Memory B cell (primary cell): ENCODE measurements around the gene SCTR.

Experiments
- ATAC-seq: fragments of 150-1000 bp; cut with Tn5 transposase; 2 replicates; pipeline ENCODE4 v1.10.0; 2021; ENCODE audit warnings: low read depth, mild to moderate bottlenecking, moderate library complexity
- DNase-seq, 2 donors: peaks; one replicate each; pipeline ENCODE4 v3.0.0; 2022; ENCODE audit warnings: low spot score in 2 of 2
- H3K27ac Mint-ChIP-seq: one replicate; pipeline ENCODE4 v1.8.0; 2022; ENCODE audit warnings: mild to moderate bottlenecking, moderate library complexity, mixed read lengths
- H3K27me3 Mint-ChIP-seq: one replicate; pipeline ENCODE4 v1.8.0; 2022; ENCODE audit warnings: mixed read lengths
- H3K36me3 Mint-ChIP-seq: one replicate; pipeline ENCODE4 v1.8.0; 2022; ENCODE audit warnings: mild to moderate bottlenecking, mixed read lengths
- H3K4me1 Mint-ChIP-seq: one replicate; pipeline ENCODE4 v1.8.0; 2022; ENCODE audit warnings: mixed read lengths
- H3K4me3 Mint-ChIP-seq: one replicate; pipeline ENCODE4 v1.8.0; 2022; ENCODE audit warnings: mild to moderate bottlenecking, moderate library complexity, mixed read lengths
- H3K9me3 Mint-ChIP-seq: one replicate; pipeline ENCODE4 v1.8.0; 2022; ENCODE audit warnings: mixed read lengths

Gene SCTR

GRCh38 chr2:119435081-119435952 lies 89.0 kb downstream of the SCTR start:
- no peak overlapping the region for H3K27ac Mint-ChIP-seq
- H3K4me1 Mint-ChIP-seq: peaks cover 4% of the 10 kb centered on the region
- peaks cover 14% of the 10 kb centered on the region for H3K27me3 Mint-ChIP-seq
- DNase-seq (no peak), ATAC-seq (no peak)
- H3K4me3 Mint-ChIP-seq: no peak overlapping the region
- no peaks in the 10 kb centered on the region for H3K9me3 Mint-ChIP-seq
- no peaks in the 10 kb centered on the region for H3K36me3 Mint-ChIP-seq

- no peak overlapping the region for H3K4me3 Mint-ChIP-seq
- peaks cover 5% of the 10 kb centered on the region for H3K4me1 Mint-ChIP-seq
- no peaks in the 10 kb centered on the region for H3K9me3 Mint-ChIP-seq
- peaks cover 16% of the 10 kb centered on the region for H3K27me3 Mint-ChIP-seq
- no peak overlapping the region for H3K27ac Mint-ChIP-seq
- ATAC-seq: no peak
- no peaks in the 10 kb centered on the region for H3K36me3 Mint-ChIP-seq
- no peak for DNase-seq
Observed at GRCh38 chr2:119434664-119435063, 89.6 kb downstream of the SCTR start.

DNA sequence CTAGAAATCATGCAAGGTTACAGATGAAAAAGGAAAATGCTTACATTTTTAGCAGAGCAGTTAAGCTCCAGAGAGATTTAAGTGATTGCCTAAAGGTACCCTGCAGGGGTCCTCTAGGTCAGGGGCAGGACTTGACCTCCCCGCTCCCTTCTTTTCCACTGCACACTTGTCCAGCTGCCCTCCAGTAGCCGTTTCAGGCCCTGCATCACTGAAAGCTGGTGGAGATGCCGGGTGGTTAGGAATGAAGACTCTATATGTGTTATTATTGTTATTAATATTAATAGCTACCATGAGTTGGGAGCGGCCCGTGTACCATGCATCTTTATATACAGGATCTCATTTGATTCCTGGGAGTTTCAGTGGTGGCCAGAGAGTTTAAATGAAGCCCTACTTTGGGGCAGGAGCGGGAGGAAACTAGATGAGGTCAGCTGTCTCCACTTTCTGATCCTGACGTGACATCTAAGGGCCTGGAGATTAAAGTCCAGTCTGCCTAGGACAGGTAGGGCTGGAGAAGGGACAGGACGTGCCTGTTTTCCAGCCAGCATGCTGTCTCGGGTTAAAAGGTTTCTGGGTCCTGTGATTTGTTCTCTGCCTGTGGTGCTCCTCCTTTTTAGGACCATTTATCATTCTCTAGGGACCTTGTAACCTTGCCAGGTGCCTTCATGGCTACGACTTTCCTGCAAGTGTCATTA lies 90.5 kb downstream of the SCTR start:
- no peak for DNase-seq
- Mint-ChIP-seq H3K27me3 (peaks cover 21% of the 10 kb centered on the region), H3K9me3 (no peaks in the 10 kb centered on the region), H3K36me3 (no peaks in the 10 kb centered on the region), H3K4me3 (no peak overlapping the region), H3K27ac (no peak overlapping the region), H3K4me1 (peaks cover 7% of the 10 kb centered on the region)
- no peak for ATAC-seq

DNA sequence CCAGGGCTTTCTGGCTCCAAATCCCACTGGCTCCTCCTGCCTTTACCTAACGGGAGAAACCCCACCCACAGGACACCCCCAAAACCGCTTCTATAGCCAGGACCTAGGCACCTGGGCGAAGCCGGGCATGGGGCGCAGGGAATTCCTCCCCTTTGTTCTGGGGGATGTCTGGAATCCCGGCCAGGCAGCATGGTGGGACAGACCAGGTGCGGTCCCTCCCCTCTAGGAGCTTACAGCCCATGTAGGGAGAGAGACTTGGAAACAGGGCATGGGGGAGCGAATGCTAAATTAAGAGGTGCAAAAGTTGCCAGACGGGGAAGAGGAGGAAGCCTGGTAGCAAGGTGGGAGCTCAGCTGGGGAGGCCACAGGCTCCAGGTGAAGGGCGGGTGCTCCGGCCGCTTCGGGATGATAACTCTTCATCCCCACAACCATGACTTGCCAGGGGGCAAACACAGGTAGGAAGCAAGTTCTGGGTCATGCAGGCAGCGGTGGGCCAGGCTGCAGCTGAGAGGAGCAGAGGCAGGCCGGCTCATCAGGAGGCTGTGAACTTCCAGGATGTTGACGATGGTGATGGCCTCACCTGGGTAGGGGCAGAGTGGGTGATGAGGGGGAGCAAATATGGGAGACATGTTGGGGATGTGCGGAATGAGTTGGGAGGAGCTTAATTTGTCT lies 91.3 kb downstream of the SCTR start:
- no peaks in the 10 kb centered on the region for H3K36me3 Mint-ChIP-seq
- no peak overlapping the region for H3K27ac Mint-ChIP-seq
- H3K27me3 Mint-ChIP-seq: peaks cover 25% of the 10 kb centered on the region

DNA sequence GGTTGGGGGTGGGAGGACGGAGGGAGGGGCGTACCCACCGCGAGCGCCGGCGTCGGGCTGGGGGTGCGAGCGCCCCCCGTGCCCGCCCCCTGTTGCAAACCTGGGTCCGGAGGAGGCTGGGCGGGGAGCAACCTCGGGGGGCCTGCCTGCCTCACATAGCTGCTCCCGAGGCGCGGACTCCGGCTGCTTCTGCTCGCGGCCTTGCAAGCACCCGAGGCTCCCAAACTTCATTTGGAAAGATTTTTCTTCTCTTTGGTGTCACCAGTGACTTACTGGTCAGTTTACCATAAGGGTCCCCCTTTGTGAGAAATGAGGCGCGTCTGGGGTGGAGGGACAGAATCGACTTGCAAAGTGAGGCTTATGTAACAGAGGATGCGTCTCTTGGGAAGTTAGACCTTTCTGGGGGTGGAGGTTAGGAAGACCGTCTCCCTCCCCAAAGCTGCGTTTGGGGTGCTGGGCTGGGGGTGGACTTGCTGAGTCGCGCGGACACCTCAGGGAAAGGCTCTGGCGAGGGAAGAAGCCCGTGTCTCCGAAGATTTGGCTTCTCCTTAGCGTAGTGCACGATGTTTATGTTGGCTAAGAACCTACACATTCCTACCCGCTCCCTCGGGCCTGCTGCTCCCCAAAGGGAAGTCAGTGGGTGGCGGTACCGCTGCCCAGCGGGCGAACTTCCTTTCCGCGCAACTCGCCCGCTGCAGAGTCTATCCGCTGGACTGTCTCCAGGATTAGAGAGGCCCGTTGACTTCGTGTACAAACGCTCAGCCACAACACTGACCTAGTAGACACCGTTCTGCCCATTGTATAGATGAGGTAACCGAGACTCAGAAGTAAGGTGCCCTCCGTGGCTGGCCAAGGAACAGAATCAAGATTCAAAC lies 92.1 kb downstream of the SCTR start:
- H3K36me3 Mint-ChIP-seq: no peaks in the 10 kb centered on the region
- H3K4me3 Mint-ChIP-seq: peak overlapping the region; percentile 56
- no peak overlapping the region for H3K27ac Mint-ChIP-seq
- peaks cover 33% of the 10 kb centered on the region for H3K27me3 Mint-ChIP-seq
- peaks cover 7% of the 10 kb centered on the region for H3K4me1 Mint-ChIP-seq
- no peak for ATAC-seq
- no peak for DNase-seq
- H3K9me3 Mint-ChIP-seq: no peaks in the 10 kb centered on the region

More for the DNA sequence above, 91.3 kb downstream of the SCTR start:
- Mint-ChIP-seq H3K4me3 (no peak overlapping the region), H3K9me3 (no peaks in the 10 kb centered on the region), H3K4me1 (peaks cover 7% of the 10 kb centered on the region)
- DNase-seq (no peak), ATAC-seq (no peak)

GRCh38 chr2:119431155-119431975 lies 92.9 kb downstream of the SCTR start, which contains the start of gene TMEM37:
TSS of gene TMEM37 (plus strand) at chr2:119431854. CDS start at chr2:119431904, 50 bp downstream.
- peak within 1 kb of the TSS; percentile 72 for H3K4me3 Mint-ChIP-seq
- H3K36me3 Mint-ChIP-seq: no peaks in the 10 kb centered on the region
- DNase-seq: peak in 1 of 2 donors; percentile 35
- no peak within 1 kb of the TSS for H3K27ac Mint-ChIP-seq
- H3K4me1 Mint-ChIP-seq: peaks cover 7% of the 10 kb centered on the region
- peak; percentile 80 for ATAC-seq
- no peaks in the 10 kb centered on the region for H3K9me3 Mint-ChIP-seq
- peaks cover 35% of the 10 kb centered on the region for H3K27me3 Mint-ChIP-seq

DNA sequence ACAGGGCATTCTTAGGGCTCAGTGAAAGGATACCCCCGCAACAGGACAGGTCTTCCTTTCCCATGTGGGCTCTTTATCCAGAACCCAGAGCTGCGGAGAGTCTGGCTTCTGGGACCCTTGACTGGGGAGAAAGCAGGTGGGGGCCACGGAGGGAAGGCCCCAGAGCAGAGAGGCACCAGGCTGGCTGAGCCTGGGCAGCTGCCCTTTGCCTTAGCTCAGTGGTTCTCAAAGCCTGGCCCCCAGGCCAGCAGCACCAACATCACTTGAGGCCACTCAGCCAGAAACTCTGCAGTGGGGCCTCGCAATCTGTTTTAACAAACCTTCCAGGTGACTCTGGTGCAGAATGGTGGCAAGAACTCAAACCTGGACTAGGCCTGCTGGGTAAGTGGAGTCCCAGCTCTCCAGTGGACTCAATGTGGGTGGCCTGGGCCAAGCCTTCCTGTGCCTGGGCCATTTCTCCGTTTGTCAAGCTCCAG lies 94.2 kb downstream of the SCTR start:
- Mint-ChIP-seq H3K9me3 (no peaks in the 10 kb centered on the region), H3K27me3 (peaks cover 37% of the 10 kb centered on the region), H3K4me1 (peaks cover 7% of the 10 kb centered on the region), H3K4me3 (peak overlapping the region; percentile 50), H3K27ac (no peak overlapping the region), H3K36me3 (no peaks in the 10 kb centered on the region)
- DNase-seq: no peak
- no peak for ATAC-seq

GRCh38 chr2:119429225-119429981 lies 94.9 kb downstream of the SCTR start:
- ATAC-seq: no peak
- H3K4me1 Mint-ChIP-seq: peaks cover 7% of the 10 kb centered on the region
- H3K4me3 Mint-ChIP-seq: no peak overlapping the region
- H3K36me3 Mint-ChIP-seq: no peaks in the 10 kb centered on the region
- H3K27me3 Mint-ChIP-seq: peaks cover 37% of the 10 kb centered on the region
- H3K9me3 Mint-ChIP-seq: no peaks in the 10 kb centered on the region
- DNase-seq: no peak
- no peak overlapping the region for H3K27ac Mint-ChIP-seq

DNA sequence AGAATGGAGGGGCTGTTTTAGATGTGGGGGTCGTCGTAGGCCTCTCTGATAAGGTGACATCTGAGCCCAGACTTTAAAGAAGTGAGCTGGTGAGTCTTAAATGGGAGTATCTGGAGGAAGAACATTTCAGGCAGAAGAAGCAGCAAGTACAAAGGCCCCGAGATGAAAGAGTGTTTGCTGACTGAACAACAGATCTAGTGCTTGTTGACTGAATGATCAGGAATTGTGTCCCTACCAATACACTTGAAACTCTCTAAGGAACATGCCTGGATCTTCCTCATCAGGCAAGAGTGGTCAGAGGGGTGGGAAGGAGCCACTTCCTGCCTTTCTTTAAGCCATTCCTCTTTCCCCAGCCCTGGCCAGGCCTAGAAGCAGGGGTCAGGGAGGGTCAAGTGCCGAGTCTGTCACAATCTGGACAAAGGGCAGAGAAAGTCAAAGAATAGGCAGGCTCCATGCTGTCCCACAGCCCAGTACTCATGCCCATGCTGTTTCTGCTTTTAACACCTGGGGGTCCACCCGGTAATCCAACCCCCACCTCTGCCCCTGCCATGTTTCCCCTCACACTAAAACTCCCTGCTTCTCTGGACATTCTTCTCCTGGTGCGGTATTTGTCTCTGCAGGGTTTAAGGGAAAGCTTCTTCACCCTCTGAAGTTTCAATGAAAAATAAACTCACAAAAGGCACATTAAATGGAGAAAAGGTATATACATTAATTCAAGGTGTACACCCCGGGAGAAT lies 95.6 kb downstream of the SCTR start:
- Mint-ChIP-seq H3K9me3 (no peaks in the 10 kb centered on the region), H3K4me1 (peaks cover 7% of the 10 kb centered on the region), H3K27me3 (peaks cover 39% of the 10 kb centered on the region), H3K36me3 (no peaks in the 10 kb centered on the region), H3K4me3 (no peak overlapping the region), H3K27ac (no peak overlapping the region)
- DNase-seq (no peak), ATAC-seq (no peak)

GRCh38 chr2:119427756-119428155 lies 96.5 kb downstream of the SCTR start:
- DNase-seq (no peak), ATAC-seq (no peak)
- peaks cover 7% of the 10 kb centered on the region for H3K4me1 Mint-ChIP-seq
- H3K9me3 Mint-ChIP-seq: no peaks in the 10 kb centered on the region
- H3K27me3 Mint-ChIP-seq: peaks cover 39% of the 10 kb centered on the region
- H3K27ac Mint-ChIP-seq: no peak overlapping the region
- no peak overlapping the region for H3K4me3 Mint-ChIP-seq
- H3K36me3 Mint-ChIP-seq: no peaks in the 10 kb centered on the region

DNA sequence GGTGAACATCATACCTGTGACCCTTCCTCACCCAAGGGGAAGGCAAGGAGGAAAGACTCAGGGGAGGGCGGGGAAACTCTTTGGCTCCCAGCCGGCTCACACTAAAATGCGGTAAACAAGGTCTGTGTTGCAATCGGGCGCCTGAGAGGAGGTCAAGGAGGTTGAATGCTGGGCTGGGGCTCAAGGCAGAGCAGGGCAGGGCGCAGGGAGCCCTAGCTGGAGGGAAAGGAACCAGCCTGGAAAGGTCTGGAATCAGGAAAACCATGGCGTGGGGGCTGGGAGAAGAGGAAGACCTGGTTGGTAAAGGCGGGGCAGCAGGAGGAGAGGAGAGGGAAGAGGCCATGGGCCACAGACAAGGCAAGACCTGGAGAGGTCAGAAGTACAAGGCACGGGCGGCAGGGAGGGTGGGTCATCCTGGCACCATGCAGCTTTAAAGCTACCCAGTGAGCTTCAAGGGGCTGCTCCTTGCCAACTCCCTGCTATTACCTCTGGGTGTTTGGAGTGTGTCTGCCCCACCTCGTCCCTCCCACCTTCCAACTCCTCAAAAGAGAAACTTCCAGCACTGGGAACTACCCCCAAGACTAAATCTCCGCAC lies 97.4 kb downstream of the SCTR start:
- ATAC-seq (no peak), DNase-seq (no peak)
- Mint-ChIP-seq H3K36me3 (peaks cover 1% of the 10 kb centered on the region), H3K4me3 (no peak overlapping the region), H3K27me3 (peaks cover 40% of the 10 kb centered on the region), H3K27ac (no peak overlapping the region), H3K4me1 (peaks cover 3% of the 10 kb centered on the region), H3K9me3 (peaks cover 1% of the 10 kb centered on the region)
